H1 (cell line): ENCODE data around the gene BCL2A1. TPM values are rescaled to one million over a fixed set of nuclear protein-coding genes. Genes with fewer than 3 reads are reported as not detected.

Source experiments
- CTCF ChIA-PET: fragments of 300-600 bp; sonication (Branson Sonifier 250); formaldehyde crosslinking; loops from one replicate; lab custom pipeline; 2021; ENCODE audit not compliant: partially characterized antibody; lab: Charles Lee
- POLR2A ChIA-PET: fragments of 300-600 bp; sonication (Branson Sonifier 250); formaldehyde crosslinking; loops from one replicate; lab custom pipeline; 2021; ENCODE audit warnings: inconsistent platforms; ENCODE audit not compliant: partially characterized antibody; lab: Charles Lee
- DNase-seq, 2 experiments: peaks; one replicate each; pipeline versions ENCODE4 v3.0.0 to v3.0.0-alpha.2; 2010 to 2022; ENCODE audit warnings: low spot score in 2 of 2, low read depth in 1 of 2, mixed read lengths in 1 of 2
- FAIRE-seq: peaks from 2 replicates; lab custom pipeline; 2011; peaks lifted over from hg19 to GRCh38; lab: Jason Lieb, UNC
- H2AFZ ChIP-seq: 2 replicates; pipeline ENCODE4 v1.8.1; 2012; ENCODE audit warnings: low read length, inconsistent platforms
- H2AK5ac ChIP-seq: 2 replicates; pipeline ENCODE4 v1.6.1; 2013; ENCODE audit warnings: low read depth, low read length
- H2BK120ac ChIP-seq: replicated peaks from 2 replicates; pipeline ENCODE3; 2013; ENCODE audit warnings: low read depth, low read length, inconsistent platforms
- H2BK12ac ChIP-seq: 2 replicates; pipeline ENCODE4 v1.6.1; 2013; ENCODE audit warnings: low read depth, low read length
- H2BK15ac ChIP-seq: 2 replicates; pipeline ENCODE4 v1.6.1; 2013; ENCODE audit warnings: low read length
- H2BK20ac ChIP-seq: 2 replicates; pipeline ENCODE4 v1.6.1; 2013; ENCODE audit warnings: low read length
- H2BK5ac ChIP-seq: 2 replicates; pipeline ENCODE4 v1.6.1; 2013; ENCODE audit warnings: low read depth, low read length
- H3K14ac ChIP-seq: 2 replicates; pipeline ENCODE4 v1.6.1; 2013; ENCODE audit warnings: inconsistent platforms; ENCODE audit not compliant: insufficient read length
- H3K18ac ChIP-seq: 2 replicates; pipeline ENCODE4 v1.6.1; 2013; ENCODE audit warnings: low read length; ENCODE audit errors: extremely low read depth
- H3K23ac ChIP-seq: 2 replicates; pipeline ENCODE4 v1.6.1; 2013; ENCODE audit warnings: inconsistent platforms; ENCODE audit not compliant: insufficient read length
- H3K23me2 ChIP-seq: 2 replicates; pipeline ENCODE4 v1.6.1; 2013; ENCODE audit warnings: low read depth, low read length
- H3K27ac ChIP-seq: 2 replicates; pipeline ENCODE4 v1.6.1; 2011; ENCODE audit warnings: low read depth, low read length, inconsistent platforms
- H3K27me3 ChIP-seq, 4 experiments: replicated peaks in 1 of 4; 1 replicate in 1 of 4; 2 replicates in 3 of 4; pipeline versions ENCODE4 v1.6.1 to v1.8.1; 2011 to 2013; ENCODE audit warnings: low read length in 3 of 4, mild to moderate bottlenecking in 3 of 4, inconsistent platforms in 2 of 4, mixed read lengths in 2 of 4, moderate library complexity in 1 of 4; ENCODE audit not compliant: control insufficient read depth in 3 of 4, insufficient read depth in 3 of 4; ENCODE audit errors: extremely low read depth in 1 of 4
- H3K36me3 ChIP-seq, 4 experiments: 2 replicates each; pipeline versions ENCODE4 v1.6.1 to v1.8.1; 2011 to 2013; ENCODE audit warnings: mild to moderate bottlenecking in 4 of 4, low read length in 3 of 4, moderate library complexity in 2 of 4, control low read depth in 1 of 4, inconsistent platforms in 1 of 4; ENCODE audit not compliant: insufficient read depth in 4 of 4, control insufficient read depth in 2 of 4
- H3K4ac ChIP-seq: replicated peaks from 2 replicates; pipeline ENCODE3; 2013; ENCODE audit warnings: low read length, low read depth, mixed read lengths, inconsistent platforms; ENCODE audit not compliant: insufficient read length
- H3K4me1 ChIP-seq, 4 experiments: replicated peaks in 1 of 4; 1 replicate in 1 of 4; 2 replicates in 3 of 4; pipeline versions ENCODE4 v1.6.1 to v1.8.1; 2011 to 2013; ENCODE audit warnings: low read length in 3 of 4, inconsistent platforms in 2 of 4, mixed read lengths in 1 of 4; ENCODE audit not compliant: insufficient read depth in 4 of 4, control insufficient read depth in 3 of 4
- H3K4me2 ChIP-seq, 2 experiments: 2 replicates each; pipeline versions ENCODE4 v1.6.1 to v1.8.1; 2011 to 2013; ENCODE audit warnings: low read depth in 2 of 2, low read length in 2 of 2, control low read depth in 1 of 2, inconsistent platforms in 1 of 2, mild to moderate bottlenecking in 1 of 2; ENCODE audit not compliant: insufficient read depth in 1 of 2
- H3K4me3 ChIP-seq, 4 experiments: fragments of 200-600, 300-600 bp in 1 of 4; sonication (generic), shearing (Covaris generic), sonication (Bioruptor Twin) in 1 of 4; 2 replicates each; pipeline versions ENCODE4 v1.5.1 to v1.8.1; 2011 to 2016; ENCODE audit warnings: low read length in 4 of 4, low read depth in 3 of 4, control low read depth in 2 of 4, inconsistent platforms in 2 of 4, mild to moderate bottlenecking in 2 of 4, mixed read lengths in 1 of 4, moderate library complexity in 1 of 4; ENCODE audit not compliant: insufficient read depth in 2 of 4; ENCODE audit errors: extremely low read depth in 1 of 4
- H3K56ac ChIP-seq: replicated peaks from 2 replicates; pipeline ENCODE3; 2013; ENCODE audit warnings: low read depth, mild to moderate bottlenecking, mixed read lengths, low read length, inconsistent platforms; ENCODE audit not compliant: insufficient read length
- H3K79me1 ChIP-seq: 2 replicates; pipeline ENCODE4 v1.6.1; 2013; ENCODE audit warnings: low read depth, low read length, control low read depth
- H3K79me2 ChIP-seq, 2 experiments: 2 replicates each; pipeline versions ENCODE4 v1.6.1 to v1.8.1; 2012 to 2013; ENCODE audit warnings: low read length in 2 of 2, mild to moderate bottlenecking in 2 of 2, inconsistent platforms in 1 of 2; ENCODE audit not compliant: insufficient read depth in 2 of 2, control insufficient read depth in 1 of 2
- H3K9ac ChIP-seq, 4 experiments: replicated peaks in 1 of 4; 1 replicate in 1 of 4; 2 replicates in 3 of 4; pipeline versions ENCODE4 v1.6.1 to v1.8.1; 2011 to 2013; ENCODE audit warnings: low read depth in 3 of 4, low read length in 3 of 4, control low read depth in 2 of 4, mild to moderate bottlenecking in 2 of 4, moderate library complexity in 2 of 4, inconsistent platforms in 1 of 4; ENCODE audit errors: extremely low read depth in 1 of 4
- H3K9me3 ChIP-seq, 2 experiments: 2 replicates each; pipeline versions ENCODE4 v1.6.1 to v1.8.1; 2012 to 2013; ENCODE audit warnings: mild to moderate bottlenecking in 2 of 2, moderate library complexity in 2 of 2, control low read depth in 1 of 2, inconsistent platforms in 1 of 2, low read depth in 1 of 2, low read length in 1 of 2, mixed read lengths in 1 of 2; ENCODE audit not compliant: insufficient read depth in 2 of 2
- H4K20me1 ChIP-seq, 2 experiments: replicated peaks in 1 of 2; 2 replicates each; pipeline versions ENCODE3 to v1.8.1; 2011 to 2013; ENCODE audit warnings: inconsistent platforms in 2 of 2, low read length in 2 of 2, mild to moderate bottlenecking in 1 of 2; ENCODE audit not compliant: insufficient read depth in 2 of 2, control insufficient read depth in 1 of 2
- H4K5ac ChIP-seq: 2 replicates; pipeline ENCODE4 v1.6.1; 2013; ENCODE audit warnings: low read length, low read depth, mixed read lengths, inconsistent platforms; ENCODE audit not compliant: insufficient read length
- H4K8ac ChIP-seq: 2 replicates; pipeline ENCODE4 v1.8.0; 2013; ENCODE audit warnings: mild to moderate bottlenecking, moderate library complexity, low read length, inconsistent platforms; ENCODE audit not compliant: insufficient read depth; ENCODE audit errors: extremely low read depth
- H4K91ac ChIP-seq: replicated peaks from 2 replicates; pipeline ENCODE3; 2013; ENCODE audit warnings: low read length, mixed read lengths, inconsistent platforms; ENCODE audit not compliant: insufficient read length
- ATF3 ChIP-seq: IDR thresholded peaks from 2 replicates; pipeline ENCODE4 v1.6.1; 2011; ENCODE audit warnings: low read depth, mild to moderate bottlenecking, low read length; ENCODE audit not compliant: insufficient read depth
- BCL11A ChIP-seq, 2 experiments: IDR thresholded peaks; one replicate each; pipeline ENCODE4 v1.6.1; 2011; ENCODE audit warnings: low read depth in 2 of 2, low read length in 2 of 2, mild to moderate bottlenecking in 2 of 2
- EGR1 ChIP-seq: IDR thresholded peaks from 2 replicates; pipeline ENCODE4 v1.6.1; 2011; ENCODE audit warnings: low read depth, low read length, borderline replicate concordance
- KDM1A ChIP-seq: fragments of 200-600, 300-600 bp; sonication (generic); IDR thresholded peaks from 2 replicates; pipeline ENCODE4 v1.7.1; 2016; ENCODE audit warnings: mild to moderate bottlenecking, low read length, borderline replicate concordance
- KDM4A ChIP-seq: IDR thresholded peaks from one replicate; pipeline ENCODE4 v1.7.1; 2012; ENCODE audit warnings: low read depth, mild to moderate bottlenecking, moderate library complexity, low read length, inconsistent platforms; ENCODE audit not compliant: severe bottlenecking
- MAX ChIP-seq: IDR thresholded peaks from 2 replicates; pipeline ENCODE4 v1.6.1; 2012; ENCODE audit warnings: inconsistent platforms
- NRF1 ChIP-seq: IDR thresholded peaks from 2 replicates; pipeline ENCODE4 v1.6.1; 2011; ENCODE audit warnings: mild to moderate bottlenecking, low read depth, low read length, improper control_type of control experiment
- POLR2A ChIP-seq, 2 experiments: IDR thresholded peaks; 1 replicate in 1 of 2; 2 replicates in 1 of 2; pipeline ENCODE4 v1.6.1; 2011; ENCODE audit warnings: low read depth in 2 of 2, low read length in 2 of 2, mild to moderate bottlenecking in 2 of 2; ENCODE audit errors: control extremely low read depth in 1 of 2
- RBBP5 ChIP-seq: IDR thresholded peaks from 2 replicates; pipeline ENCODE4 v1.7.1; 2012; ENCODE audit warnings: low read depth, mild to moderate bottlenecking, inconsistent platforms, low read length, moderate library complexity, borderline replicate concordance
- RFX5 ChIP-seq: IDR thresholded peaks from 2 replicates; pipeline ENCODE4 v1.6.1; 2011; ENCODE audit warnings: low read depth, low read length, improper control_type of control experiment, borderline replicate concordance
- SIX5 ChIP-seq: IDR thresholded peaks from 2 replicates; pipeline ENCODE4 v1.6.1; 2011; ENCODE audit warnings: mild to moderate bottlenecking, low read depth, low read length
- TAF1 ChIP-seq: IDR thresholded peaks from 2 replicates; pipeline ENCODE4 v1.6.1; 2011; ENCODE audit warnings: mild to moderate bottlenecking, low read depth, low read length
- ZNF274 ChIP-seq: IDR thresholded peaks from 2 replicates; pipeline ENCODE4 v1.7.0; 2012; ENCODE audit warnings: low read length, borderline replicate concordance; ENCODE audit errors: extremely low read depth
- WGBS, 2 experiments: shearing (Covaris generic) in 1 of 2; methylation state at CpG; one replicate each; pipeline versions ENCODE4 v1.1.6 to v1.1.7; 2013 to 2015; ENCODE audit warnings: low lambda C conversion rate in 2 of 2, mixed read lengths in 2 of 2, inconsistent platforms in 1 of 2, low coverage in 1 of 2, missing lambda C conversion rate in 1 of 2; ENCODE audit not compliant: insufficient replicate concordance in 2 of 2, insufficient coverage in 1 of 2, insufficient read length in 1 of 2; ENCODE audit errors: extremely low coverage in 1 of 2, missing lambda C conversion rate in 1 of 2; 5-methylcytosine and 5-hydroxymethylcytosine counted together
- polyA plus RNA-seq, 7 experiments: library from polyadenylated mRNA; depleted of rRNA in 3 of 7; stranded (reverse) in 5 of 7; unstranded in 2 of 7; fragments of >200 nt in 5 of 7; fragments of 200-250 nt in 2 of 7; gene quantifications; 1 replicate in 5 of 7; 2 replicates in 1 of 7; 4 replicates in 1 of 7; pipeline versions ENCODE4 v1.2.1 to v1.2.3, GENCODE V29; 2011 to 2013; ENCODE audit warnings: missing spikeins in 2 of 7, mixed read lengths in 2 of 7
- total RNA-seq: library from RNA; stranded (reverse); fragmentation: NEBNext Ultra II Directional; extraction: Animal tissue kit (Norgen Biotek cat#: 25700); gene quantifications from 2 replicates; pipeline ENCODE4 v1.2.1, GENCODE V29; 2021

The BCL2A1 gene
- total and polyA plus RNA-seq, 2 of the 8 experiments (the other 6 are each of a cell fraction or from before 2014, with no cell fraction given): not detected

- no peak overlapping the region for H3K18ac ChIP-seq
- H3K4me2 ChIP-seq: no peak overlapping the region
- H2AFZ ChIP-seq: no peak overlapping the region
- no peak overlapping the region for H3K4me3 ChIP-seq
- no peak overlapping the region for H2BK120ac ChIP-seq
- H3K9ac ChIP-seq: no peak overlapping the region
- no peak overlapping the region for H4K5ac ChIP-seq
- H2BK5ac ChIP-seq: no peak overlapping the region
- H3K79me2 ChIP-seq: no peaks in the 10 kb centered on the region
- H3K56ac ChIP-seq: no peak overlapping the region
- H3K14ac ChIP-seq: no peak overlapping the region
- no peaks in the 10 kb centered on the region for H3K36me3 ChIP-seq
- H3K4me1 ChIP-seq: no peaks in the 10 kb centered on the region; a peak in 1 of 7 replicates
- no peaks in the 10 kb centered on the region for H3K27me3 ChIP-seq
- no peaks in the 10 kb centered on the region for H3K23me2 ChIP-seq
- no peak overlapping the region for H2BK20ac ChIP-seq
- no peaks in the 10 kb centered on the region for H3K9me3 ChIP-seq
- TF ChIP-seq KDM4A (no peak), POLR2A (IDR thresholded peaks at IDR 0.05; ENCODE audit: control extremely low read depth in 1 of 2, low read depth in 2 of 2, low read length in 2 of 2) (no peak), BCL11A (IDR thresholded peaks at IDR 0.05; ENCODE audit: low read depth in 2 of 2, low read length in 2 of 2) (no peak), RFX5 (no peak), RBBP5 (no peak), KDM1A (no peak), NRF1 (no peak), SIX5 (no peak), MAX (no peak), ZNF274 (no peak), EGR1 (no peak), ATF3 (no peak), TAF1 (no peak)
- H2BK12ac ChIP-seq: no peak overlapping the region
- DNase-seq: no peak
- H3K4ac ChIP-seq: no peak overlapping the region
- no peak overlapping the region for H2AK5ac ChIP-seq
- H4K20me1 ChIP-seq: no peaks in the 10 kb centered on the region
- ChIA-PET POLR2A (no interaction called here), CTCF (no interaction called here)
- H2BK15ac ChIP-seq: no peak overlapping the region
- 86% methylated on average over 1 of the region's 1 CpG; no CpG with 5 or more reads in 1 of the 2 experiments for WGBS, 2 experiments
- no peak overlapping the region for H3K27ac ChIP-seq
- no peak for FAIRE-seq
- no peak overlapping the region for H3K23ac ChIP-seq
- H4K8ac ChIP-seq: no peak overlapping the region
- H3K79me1 ChIP-seq: no peaks in the 10 kb centered on the region
- H4K91ac ChIP-seq: no peak overlapping the region
Measured at GRCh38 chr15:79938143-79938542, 32.9 kb downstream of the BCL2A1 start.
